Measurements from ENCODE around the gene CYP39A1.

CYP39A1 gene

DNA sequence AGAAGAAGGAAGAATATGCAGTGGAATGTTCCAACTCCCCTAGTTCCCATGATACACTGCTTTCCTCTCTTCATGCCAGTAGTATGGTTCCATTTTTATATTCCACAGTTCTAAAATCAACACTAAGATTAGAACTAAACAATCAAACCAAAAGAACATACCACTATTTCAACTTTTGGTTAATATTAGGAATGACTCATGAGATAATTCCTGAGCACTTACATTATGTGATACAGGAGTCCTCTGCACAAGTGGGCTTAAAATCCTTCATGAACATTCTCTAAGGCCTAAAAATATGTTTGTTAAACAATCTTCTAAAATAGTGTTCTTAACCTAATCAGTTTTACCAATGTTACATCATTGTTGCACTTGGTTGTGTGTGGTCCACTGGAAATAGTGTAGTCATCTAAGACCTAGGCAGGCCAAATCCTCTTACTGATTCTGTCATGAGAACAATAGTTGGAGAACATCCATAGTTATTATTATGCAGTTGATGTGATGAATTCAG lies 131.1 kb downstream of the CYP39A1 start:
- ATAC-seq (no peak), DNase-seq (no peak)
- H3K4me1 Mint-ChIP-seq, result no peaks in the 10 kb centered on the region
- no peak overlapping the region for H3K4me3 Mint-ChIP-seq
- H3K9me3 Mint-ChIP-seq, result no peaks in the 10 kb centered on the region
- H3K27me3 Mint-ChIP-seq, result peaks cover 32% of the 10 kb centered on the region
- no peak overlapping the region for H3K27ac Mint-ChIP-seq

DNA sequence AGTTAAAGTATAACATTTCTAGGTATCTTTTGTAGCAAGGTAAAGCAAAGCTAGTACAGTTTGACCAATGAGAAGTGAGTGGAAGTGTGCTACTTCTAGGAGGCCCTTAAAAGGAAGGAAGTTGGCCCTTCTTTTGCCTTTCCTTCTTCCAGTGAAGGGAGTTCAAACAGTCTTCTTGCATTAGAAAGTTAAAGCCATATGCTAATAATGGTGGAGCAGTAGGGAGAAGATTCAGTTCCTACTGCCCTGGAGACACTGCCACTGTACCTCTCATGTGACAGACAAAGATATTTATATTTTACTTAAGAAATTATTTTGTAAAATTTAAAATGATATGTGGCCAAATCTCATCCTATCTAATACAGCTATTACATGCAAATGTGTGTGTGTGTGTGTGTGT lies 135.4 kb downstream of the CYP39A1 start:
- no peak overlapping the region for H3K4me3 Mint-ChIP-seq
- H3K27ac Mint-ChIP-seq, result no peak overlapping the region
- ATAC-seq, result no peak

DNA sequence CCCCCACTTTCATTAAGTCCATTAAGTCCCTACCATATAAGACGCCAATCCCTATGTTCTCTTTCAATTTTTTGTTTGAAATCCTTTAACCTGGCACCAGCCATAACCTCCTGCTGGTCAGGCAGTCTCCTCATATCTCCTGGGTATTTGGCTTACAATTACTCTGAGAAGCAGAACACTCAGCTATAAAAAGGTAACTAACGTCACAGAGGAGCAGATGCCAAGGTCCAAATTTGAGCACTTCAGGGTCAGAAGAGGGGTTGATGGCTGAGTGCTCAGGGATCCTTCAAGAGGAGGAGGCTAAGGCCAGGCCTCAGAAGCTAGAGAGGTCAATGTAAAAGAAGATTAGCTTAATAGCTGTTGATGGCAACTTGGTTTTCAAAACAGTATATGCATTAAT lies 139.1 kb downstream of the CYP39A1 start:
- Mint-ChIP-seq H3K27ac (no peak overlapping the region), H3K9me3 (no peaks in the 10 kb centered on the region), H3K4me1 (no peaks in the 10 kb centered on the region), H3K4me3 (no peak overlapping the region), H3K27me3 (peaks cover 16% of the 10 kb centered on the region)
- no peak for DNase-seq
- ATAC-seq, result no peak

More for the DNA sequence above, 135.4 kb downstream of the CYP39A1 start:
- DNase-seq, result no peak
- Mint-ChIP-seq H3K27me3 (peaks cover 27% of the 10 kb centered on the region), H3K4me1 (no peaks in the 10 kb centered on the region), H3K9me3 (no peaks in the 10 kb centered on the region)

DNA sequence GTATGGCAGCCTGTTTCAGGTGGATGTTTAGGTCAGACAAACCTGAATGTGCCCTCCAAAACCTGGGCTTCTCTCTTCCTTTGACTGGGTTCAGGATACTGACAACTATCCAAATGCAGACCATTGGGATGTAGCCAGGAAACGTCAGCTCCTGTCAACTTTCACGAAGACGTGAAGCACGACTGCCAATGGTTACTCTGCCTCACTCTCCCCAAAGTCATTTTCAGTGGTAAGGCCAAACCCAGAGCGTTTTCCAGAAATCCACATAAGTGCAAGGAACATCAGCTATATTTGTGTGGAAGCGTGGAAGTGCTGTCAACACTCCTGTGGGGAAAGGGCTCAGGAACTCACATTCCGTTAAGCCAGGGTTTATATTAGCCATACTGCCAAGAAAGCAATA lies 141.3 kb downstream of the CYP39A1 start:
- Mint-ChIP-seq H3K9me3 (no peaks in the 10 kb centered on the region), H3K4me1 (no peaks in the 10 kb centered on the region), H3K4me3 (no peak overlapping the region), H3K27ac (no peak overlapping the region), H3K27me3 (peaks cover 9% of the 10 kb centered on the region)
- DNase-seq, result no peak
- no peak for ATAC-seq

DNA sequence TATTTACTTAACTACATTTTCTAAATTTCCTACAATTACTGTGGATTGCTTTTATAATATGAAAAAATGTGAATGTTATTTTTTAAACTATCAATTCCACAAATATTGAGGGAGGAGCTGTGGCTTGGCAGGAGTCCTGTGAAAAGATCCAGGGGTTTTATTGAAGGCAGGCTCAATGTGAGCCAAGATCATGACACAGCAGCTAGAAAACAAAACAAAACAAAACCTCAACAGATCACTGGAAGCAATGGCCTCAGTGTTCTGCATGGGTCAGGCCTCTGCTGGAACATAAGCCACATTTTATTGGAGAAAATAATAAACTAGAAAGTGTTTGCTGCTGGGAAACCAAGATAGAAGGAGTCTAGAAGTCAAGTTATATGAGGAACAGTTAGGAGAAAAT lies 142.0 kb downstream of the CYP39A1 start:
- no peaks in the 10 kb centered on the region for H3K9me3 Mint-ChIP-seq
- no peak overlapping the region for H3K4me3 Mint-ChIP-seq
- peaks cover 5% of the 10 kb centered on the region for H3K27me3 Mint-ChIP-seq
- no peak for ATAC-seq
- DNase-seq, result no peak
- H3K4me1 Mint-ChIP-seq, result no peaks in the 10 kb centered on the region
- H3K27ac Mint-ChIP-seq, result no peak overlapping the region

DNA sequence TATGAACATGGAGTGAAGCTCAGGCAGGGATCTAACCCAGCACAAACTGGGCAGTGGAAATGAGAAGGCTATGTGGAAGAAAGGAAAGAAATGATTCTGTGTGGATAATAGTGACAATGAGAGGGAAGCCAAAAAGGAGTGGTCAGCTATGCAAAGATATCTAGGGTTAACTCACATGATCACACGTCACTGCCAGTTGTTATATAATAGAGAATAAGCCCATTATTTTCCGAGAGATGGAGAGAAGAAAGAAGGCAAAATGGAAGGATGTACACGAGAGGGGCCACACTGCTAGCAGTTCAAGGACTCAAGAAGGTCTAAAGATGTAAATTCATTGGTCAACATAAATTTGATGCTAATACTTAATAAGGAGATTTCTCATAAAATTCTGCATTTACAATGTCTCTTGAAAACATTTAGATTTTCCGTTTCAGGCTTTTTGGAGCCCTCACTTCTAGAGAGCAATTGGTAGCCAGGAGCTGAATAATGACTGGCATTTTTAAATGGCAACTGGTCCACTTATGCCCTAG lies 142.6 kb downstream of the CYP39A1 start:
- Mint-ChIP-seq H3K27me3 (no peaks in the 10 kb centered on the region), H3K9me3 (no peaks in the 10 kb centered on the region), H3K27ac (no peak overlapping the region), H3K4me3 (no peak overlapping the region), H3K4me1 (no peaks in the 10 kb centered on the region)
- DNase-seq (no peak), ATAC-seq (no peak)

DNA sequence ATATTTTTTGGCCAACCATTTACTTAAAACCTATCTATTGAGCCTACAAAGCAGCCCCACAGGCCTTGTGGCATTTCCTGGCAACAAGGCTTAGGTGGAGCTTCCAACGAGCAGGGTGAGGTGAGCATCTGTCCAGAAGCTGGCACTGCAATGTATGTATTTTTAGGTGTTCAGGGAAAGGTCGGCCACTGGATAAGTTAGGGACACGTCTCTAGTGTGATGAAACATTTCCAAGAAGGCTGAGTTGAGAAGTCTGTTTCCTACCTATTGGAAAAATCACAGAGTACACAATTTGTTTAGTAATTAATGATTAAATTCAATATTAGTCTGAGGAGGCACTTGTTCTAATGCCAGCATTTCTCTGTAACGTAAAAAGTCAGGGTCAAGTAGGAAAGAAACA lies 143.6 kb downstream of the CYP39A1 start:
- no peak for DNase-seq
- Mint-ChIP-seq H3K27me3 (no peaks in the 10 kb centered on the region), H3K4me1 (no peaks in the 10 kb centered on the region), H3K27ac (no peak overlapping the region), H3K9me3 (no peaks in the 10 kb centered on the region), H3K4me3 (no peak overlapping the region)
- no peak for ATAC-seq

DNA sequence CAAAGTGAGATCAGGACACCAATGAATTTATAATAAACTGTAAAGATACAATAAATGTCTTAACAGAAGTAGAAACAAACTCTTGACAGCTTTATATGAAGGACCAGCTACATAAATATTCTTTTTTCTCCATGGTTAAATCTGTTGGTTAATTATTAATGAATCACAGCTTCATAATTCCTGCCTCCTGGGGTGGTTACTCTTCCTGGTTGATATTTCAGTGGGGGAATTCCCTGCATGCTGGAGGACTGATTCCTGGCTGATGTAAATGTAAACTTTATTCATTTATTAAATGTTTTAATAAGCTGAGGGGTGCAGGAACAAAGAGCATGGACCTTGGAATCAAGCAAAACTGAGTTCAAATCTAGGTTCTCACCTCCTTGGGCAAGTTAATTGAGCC lies 145.2 kb downstream of the CYP39A1 start:
- Mint-ChIP-seq H3K9me3 (no peaks in the 10 kb centered on the region), H3K27me3 (peaks cover 2% of the 10 kb centered on the region), H3K4me1 (no peaks in the 10 kb centered on the region), H3K27ac (no peak overlapping the region), H3K4me3 (no peak overlapping the region)
- no peak for DNase-seq
- no peak for ATAC-seq

DNA sequence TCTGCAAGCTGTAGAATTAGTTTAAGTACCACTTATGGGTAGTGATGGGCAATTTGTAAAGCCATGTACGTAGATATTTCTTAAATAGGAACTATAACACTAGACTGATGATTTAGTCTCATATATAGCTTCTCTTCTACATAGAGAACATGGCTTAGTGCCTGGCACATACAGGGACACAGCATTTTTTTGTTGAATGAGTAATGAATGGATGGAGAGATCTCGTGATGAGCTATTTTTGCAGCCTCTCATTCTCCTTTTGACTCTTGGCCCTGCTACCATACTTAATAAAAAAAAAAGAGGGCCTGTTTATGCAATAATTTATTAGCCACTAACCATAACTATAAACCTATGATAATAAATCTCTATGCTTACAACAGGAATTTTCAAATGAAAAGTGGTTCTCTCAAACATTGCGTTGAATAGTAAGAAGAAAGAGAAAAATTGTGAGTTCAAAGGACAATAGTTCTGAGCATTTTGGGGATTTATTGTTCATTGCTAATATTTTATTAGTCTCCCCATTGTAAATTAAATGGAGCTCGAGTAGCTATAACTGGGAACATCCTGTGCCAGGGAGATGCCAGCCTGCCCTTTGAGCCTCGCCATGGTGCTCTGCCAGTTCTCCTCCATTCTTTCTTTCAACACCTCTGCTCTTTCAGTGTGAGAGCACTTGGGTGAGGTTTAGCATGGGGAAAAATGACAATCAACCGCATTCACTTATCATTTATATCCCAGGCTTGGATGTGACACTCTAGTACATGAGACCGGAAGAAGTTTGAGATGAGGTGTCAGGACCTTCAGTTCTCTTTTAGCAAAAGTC lies 146.7 kb downstream of the CYP39A1 start:
- no peaks in the 10 kb centered on the region for H3K4me1 Mint-ChIP-seq
- DNase-seq, result no peak
- peaks cover 8% of the 10 kb centered on the region for H3K27me3 Mint-ChIP-seq
- no peak for ATAC-seq
- no peak overlapping the region for H3K27ac Mint-ChIP-seq
- no peak overlapping the region for H3K4me3 Mint-ChIP-seq
- no peaks in the 10 kb centered on the region for H3K9me3 Mint-ChIP-seq

DNA sequence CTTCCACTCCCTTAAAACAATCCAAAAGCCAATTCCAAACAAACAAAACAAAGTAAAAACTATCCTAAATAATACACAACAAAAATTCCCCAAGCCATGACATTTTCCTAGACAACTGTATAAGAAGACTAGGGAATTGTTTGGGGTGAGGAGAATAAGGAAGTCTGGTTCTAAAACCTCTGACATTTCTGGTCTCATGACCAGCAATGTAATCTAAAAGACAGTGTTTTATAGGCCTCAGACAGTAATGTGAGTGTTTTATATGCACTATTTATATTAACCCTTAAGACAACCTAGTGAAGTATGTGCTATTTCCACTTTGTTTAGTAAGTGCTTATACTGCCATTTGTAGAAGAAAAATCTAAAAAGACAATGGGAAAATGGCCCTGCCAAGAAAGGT lies 148.4 kb downstream of the CYP39A1 start:
- DNase-seq, result no peak
- H3K4me3 Mint-ChIP-seq, result no peak overlapping the region
- no peak overlapping the region for H3K27ac Mint-ChIP-seq
- no peak for ATAC-seq
- H3K4me1 Mint-ChIP-seq, result no peaks in the 10 kb centered on the region
- peaks cover 14% of the 10 kb centered on the region for H3K27me3 Mint-ChIP-seq
- no peaks in the 10 kb centered on the region for H3K9me3 Mint-ChIP-seq

DNA sequence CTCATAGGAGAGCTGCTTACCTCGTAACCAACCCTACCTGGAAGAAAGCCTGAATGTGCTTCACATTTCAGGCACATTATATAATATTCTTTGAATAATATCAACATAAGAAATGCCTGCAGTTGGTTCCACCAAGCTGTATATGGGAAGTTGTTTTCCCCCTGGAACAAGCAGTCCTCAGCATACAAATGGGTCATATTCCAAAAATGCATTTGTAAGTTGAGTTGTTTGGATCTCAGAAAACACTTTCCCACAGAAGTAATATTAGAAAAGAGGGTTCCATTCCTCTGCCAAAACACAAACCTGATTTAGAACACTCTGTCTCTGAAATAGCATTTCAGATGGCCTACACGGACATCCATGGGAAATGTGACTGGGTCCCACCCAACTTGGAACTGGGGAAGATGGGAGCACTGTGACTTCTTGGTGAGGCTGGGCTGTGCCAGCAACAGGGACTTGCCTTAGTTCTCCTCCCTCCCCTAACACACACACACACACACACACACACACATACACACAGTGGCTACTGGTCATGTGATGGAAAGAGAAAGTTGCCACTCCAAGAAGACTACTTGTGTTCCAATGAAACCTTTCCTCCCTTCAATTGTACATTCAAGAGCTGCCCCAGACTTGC lies 150.0 kb downstream of the CYP39A1 start:
- peaks cover 14% of the 10 kb centered on the region for H3K27me3 Mint-ChIP-seq
- no peak overlapping the region for H3K4me3 Mint-ChIP-seq
- H3K4me1 Mint-ChIP-seq, result no peaks in the 10 kb centered on the region
- no peak overlapping the region for H3K27ac Mint-ChIP-seq
- no peaks in the 10 kb centered on the region for H3K9me3 Mint-ChIP-seq
- no peak for ATAC-seq
- DNase-seq, result no peak

DNA sequence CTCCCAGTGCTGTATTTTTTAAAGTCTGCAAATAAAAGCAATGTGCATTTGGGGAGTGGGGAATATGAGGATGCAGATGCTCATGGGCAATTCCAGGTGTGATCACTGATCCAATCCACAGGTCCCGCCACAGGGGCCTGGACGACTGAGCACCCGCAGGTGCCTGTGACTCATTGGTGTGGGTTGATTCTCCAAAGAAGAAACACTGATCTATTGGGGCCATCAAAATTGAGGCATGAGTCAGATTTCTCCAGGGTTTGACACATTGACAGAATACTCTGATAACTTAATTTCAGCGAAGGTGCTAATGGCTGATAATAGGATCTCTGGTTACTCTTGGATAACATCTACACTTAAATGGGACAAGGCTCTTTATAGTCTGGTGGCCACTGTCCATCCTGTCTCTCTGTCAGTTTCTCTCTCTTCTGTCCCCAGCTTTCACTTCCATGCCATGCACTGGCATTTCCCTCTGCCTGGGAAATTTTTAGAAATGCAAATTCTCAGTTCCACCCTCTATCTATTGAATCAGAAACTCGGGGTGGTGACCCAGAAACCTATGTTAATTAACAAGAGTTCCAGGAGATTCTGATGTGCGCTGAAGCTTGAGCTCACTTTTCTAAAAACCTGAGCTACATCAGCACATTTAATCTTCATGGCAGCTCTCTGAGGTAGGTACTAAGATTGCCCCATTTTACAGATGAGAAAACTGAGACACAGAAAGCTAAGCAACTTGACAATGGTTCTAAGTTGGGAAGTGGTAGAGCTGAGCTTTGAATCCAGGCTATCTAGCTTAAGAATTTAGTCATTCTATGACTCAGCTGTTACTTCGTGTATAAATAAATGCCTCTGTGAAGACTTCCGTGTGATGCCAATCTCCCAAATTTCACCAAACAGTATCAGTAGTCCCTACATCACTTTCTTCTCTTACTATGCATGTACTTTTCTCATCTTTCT lies 151.2 kb downstream of the CYP39A1 start:
- no peak overlapping the region for H3K4me3 Mint-ChIP-seq
- no peaks in the 10 kb centered on the region for H3K9me3 Mint-ChIP-seq
- peaks cover 24% of the 10 kb centered on the region for H3K27me3 Mint-ChIP-seq
- no peak for DNase-seq
- ATAC-seq, result no peak
- H3K27ac Mint-ChIP-seq, result no peak overlapping the region
- no peaks in the 10 kb centered on the region for H3K4me1 Mint-ChIP-seq

DNA sequence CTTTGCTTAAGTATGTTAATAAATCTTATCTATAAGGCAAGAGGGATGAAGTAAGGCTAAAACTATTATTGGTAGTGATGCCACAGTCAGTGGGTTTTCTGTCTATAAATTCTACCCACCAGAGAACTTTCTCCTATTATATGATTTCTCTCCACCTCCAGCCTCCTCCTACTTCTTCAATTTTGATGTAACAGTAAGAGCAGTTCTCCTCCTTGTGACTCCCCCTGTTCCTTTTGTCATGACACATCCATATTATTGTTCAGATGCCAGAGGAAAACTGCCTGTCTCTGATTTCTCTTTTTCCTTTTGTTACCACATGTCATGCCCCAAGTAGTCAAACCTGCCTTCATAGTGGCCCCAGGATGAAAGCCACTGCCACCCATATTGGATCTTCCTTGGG lies 152.2 kb downstream of the CYP39A1 start:
- Mint-ChIP-seq H3K4me1 (no peaks in the 10 kb centered on the region), H3K27ac (no peak overlapping the region), H3K4me3 (no peak overlapping the region), H3K9me3 (no peaks in the 10 kb centered on the region), H3K27me3 (peaks cover 34% of the 10 kb centered on the region)
- DNase-seq (no peak), ATAC-seq (no peak)
